ENCODE measurements around the gene PITX2.

PITX2 gene

DNA sequence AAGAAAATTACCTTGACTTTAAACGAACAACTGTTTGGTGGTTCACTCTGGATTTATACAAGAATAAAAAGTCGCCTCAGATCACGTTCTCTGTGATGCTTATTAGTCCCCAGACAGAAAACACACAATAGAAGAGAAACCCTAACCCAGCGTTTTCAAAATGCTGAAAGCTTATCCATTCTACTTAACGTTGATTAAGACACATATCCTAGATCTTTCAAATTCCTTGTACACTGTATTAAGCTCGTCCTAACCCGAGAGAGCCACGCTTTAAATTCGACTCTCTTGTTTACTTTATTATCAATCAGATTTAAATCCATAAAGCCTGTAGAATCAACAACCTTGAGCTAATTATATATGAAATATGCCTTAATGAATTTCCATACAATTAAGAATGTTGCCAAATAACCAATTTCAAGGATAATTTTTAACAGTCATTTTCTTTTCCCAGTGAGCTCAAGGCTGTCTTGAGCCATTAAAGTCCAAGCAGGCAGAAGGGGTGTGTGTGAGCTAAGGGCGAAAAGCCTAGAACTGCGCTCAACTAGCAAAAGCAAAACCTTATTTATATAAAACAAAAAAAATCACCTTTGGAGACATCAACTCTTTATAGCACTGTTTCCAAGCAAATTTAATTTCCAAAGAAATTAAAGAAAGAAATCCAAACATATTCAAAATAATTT lies 981 bp upstream of the PITX2 start:
- DNase-seq (ENCODE audit: low spot score): no peak

DNA sequence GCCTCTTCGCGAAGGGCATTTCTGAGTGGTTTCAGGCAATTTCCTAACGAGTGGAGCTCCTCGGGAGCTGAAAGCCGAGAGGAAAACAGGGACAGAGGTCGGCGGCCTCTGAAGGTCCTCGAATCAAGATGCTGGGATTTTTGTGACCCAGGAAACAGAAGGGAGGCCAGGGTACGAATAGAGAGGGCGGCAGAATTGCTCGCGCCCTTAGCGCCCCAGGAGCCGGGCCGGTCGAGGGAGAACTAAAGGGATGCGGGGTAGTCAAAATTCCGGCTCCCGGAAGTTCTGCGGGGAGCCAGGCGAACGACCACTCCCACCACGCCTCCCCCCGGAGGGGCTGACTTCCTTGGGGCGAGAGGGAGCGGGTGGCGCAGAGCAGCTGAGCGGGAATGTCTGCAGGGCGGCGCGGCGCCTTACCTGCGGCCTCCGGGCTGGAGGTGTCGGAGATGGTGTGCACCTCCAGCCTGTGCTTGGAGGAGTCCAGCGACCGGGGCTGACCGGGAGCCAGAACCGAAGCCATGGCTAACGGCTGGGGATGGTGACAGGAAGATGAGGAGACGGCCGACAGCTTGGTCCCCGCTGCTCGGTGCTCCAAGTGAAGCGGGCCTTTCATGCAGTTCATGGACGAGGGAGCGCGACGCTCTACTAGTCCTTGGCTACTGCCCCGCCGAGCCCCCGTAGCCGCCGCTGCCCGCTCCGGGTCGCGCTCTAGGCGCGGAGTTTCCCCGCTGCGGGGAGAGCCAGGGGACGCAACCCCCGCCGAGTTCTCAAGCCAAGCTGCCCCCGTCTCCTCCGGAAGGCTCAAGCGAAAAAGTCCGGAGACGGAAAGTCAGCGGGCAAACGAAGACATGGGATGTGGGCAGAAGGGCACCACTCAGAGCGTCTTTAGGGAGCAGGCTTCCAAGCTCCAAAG lies 782 bp downstream of the PITX2 start:
- DNase-seq (ENCODE audit: low spot score): peak; percentile 63

DNA sequence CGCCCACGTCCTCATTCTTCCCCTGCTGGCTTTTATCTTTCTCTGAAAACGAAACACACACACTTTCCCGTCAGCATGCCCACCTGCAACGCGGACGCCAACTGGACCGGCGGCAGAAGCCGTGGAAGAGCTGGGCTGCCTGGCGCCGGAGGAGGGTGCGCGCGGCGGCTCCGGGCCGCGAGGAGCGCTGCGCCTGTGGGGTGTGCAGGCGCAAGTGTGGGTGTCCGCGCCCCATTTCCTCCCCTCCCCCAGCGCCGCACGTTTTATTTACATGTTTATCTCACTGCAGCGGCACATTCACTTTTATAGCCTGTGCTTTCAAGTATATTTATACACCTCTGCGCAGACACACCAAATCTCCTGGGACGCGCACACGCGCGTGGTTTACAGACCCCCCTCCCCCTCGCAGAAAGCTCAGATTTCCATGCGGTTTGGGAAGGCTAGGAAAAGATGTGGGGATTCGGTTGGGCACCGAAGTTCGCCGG lies 1.5 kb downstream of the PITX2 start:
- no peak for DNase-seq (ENCODE audit: low spot score)

DNA sequence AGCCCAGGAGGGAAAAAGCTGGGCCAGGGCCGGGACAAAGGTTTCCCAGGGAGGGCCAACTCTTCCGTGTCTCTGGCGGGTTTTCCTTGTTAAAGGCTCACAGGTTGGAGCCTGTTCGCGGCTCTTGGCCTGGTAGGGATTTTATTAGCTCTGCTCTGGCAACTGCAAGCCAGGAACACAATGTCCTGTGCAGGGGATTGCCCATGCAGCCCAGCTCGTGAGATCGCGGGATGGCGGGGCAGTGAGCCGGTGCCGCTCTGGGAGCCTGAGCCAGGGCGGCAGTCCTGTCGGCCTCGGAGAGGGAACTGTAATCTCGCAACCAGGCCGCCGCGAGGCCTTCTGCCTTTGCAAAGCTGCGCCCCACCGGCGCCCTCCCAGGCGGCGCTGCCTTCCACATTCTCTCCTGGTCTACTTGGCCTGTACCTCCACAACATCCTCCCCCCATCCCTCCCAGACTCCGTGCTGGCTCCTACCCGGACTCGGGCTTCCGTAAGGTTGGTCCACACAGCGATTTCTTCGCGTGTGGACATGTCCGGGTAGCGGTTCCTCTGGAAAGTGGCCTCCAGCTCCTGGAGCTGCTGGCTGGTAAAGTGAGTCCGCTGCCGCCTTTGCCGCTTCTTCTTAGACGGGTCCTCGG lies 2.1 kb downstream of the PITX2 start:
- peak; percentile 90 for DNase-seq (ENCODE audit: low spot score)

DNA sequence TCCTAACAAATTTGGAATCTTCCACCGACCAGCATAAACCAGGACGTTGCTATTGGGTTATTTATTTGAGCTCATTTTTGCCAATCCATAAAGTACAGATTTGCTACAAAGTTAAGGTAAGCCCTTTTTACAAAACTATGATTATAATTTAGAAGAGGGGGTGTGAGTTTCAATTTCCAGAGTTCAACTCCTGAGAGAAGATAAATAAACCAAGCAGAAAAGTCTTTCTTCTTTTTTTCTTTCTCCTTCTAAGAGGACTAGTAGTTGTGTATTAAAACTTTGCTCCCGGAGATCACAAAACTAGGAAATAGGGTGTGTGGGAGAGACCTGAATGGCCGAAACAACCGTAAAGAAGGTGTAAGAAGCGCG lies 2.6 kb downstream of the PITX2 start:
- no peak for DNase-seq (ENCODE audit: low spot score)

DNA sequence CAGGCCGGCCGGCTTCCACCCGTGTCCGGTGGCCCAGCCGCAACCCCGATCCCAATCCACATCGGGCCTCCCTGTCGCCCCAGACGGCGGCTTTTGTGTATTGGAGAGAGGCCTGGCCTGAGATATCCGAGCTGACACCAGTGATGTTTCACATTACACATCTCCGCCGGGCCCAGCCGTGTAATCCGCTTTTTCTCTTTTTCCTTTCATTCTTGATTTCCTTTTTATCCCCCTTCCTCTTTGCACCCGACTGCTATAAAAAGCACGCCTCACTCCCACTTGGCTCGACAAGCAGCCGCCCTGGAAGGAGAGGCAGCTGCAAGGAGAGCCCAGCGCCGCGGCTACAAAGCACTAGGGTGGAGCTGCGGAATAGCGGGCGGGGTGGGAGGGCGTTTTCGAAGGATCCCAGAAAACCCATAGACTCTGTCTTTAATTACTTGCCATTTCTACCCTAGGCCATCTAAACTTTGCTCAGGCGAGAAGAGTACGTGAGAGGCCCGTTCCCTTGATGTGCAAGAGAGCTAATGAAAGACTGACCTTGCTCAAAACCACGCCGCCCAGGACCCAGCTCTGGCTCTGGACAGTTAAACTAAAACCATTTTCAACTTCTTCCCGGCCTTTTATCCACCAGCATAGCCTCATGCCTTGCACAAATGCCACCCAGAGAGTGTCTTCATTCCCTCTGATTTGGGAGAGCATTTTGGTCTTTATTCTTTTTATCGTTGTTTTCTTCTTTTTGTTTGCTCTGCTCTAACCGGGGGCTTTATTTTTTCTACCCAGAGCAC lies 3.2 kb downstream of the PITX2 start:
- DNase-seq (ENCODE audit: low spot score): peak; percentile 72

DNA sequence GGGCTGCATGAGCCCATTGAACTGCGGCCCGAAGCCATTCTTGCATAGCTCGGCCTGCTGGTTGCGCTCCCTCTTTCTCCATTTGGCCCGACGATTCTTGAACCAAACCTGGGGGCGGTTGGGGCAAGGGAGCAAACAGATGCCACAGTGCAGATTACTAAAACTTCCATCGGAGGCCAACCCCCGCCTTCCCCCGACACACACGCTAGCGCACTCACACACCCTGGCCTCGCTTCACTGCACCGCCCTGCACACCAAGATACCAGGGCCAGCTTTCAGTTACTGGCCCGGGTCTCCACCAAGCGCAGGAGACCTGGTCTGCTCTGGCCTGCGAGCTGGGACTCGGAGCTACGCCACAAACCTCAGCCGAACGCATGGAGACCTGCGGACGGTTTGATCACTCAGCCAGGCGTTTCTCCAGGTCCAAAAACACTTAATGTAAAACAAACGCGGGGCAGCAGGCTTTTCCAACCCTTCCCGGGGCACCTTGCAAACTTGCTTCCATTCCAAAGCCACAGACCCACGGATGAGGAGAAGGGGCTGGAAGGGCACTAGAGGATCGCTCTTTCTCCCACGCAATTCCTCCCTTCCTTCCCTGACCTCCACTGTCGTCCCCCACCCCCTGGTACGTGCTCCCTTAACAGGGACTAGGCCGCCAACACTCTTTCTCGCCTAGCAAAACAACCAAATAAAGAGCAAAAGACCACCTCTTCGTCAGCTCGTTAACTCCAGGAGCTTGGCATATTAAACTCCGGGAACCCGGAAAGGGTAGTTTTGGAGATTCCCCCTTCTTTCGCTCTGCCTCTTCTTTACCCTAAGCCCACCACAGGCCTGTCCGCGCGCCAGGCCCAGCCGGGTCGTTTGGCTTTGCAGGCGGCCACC lies 4.1 kb downstream of the PITX2 start:
- DNase-seq (ENCODE audit: low spot score): peak; percentile 55

DNA sequence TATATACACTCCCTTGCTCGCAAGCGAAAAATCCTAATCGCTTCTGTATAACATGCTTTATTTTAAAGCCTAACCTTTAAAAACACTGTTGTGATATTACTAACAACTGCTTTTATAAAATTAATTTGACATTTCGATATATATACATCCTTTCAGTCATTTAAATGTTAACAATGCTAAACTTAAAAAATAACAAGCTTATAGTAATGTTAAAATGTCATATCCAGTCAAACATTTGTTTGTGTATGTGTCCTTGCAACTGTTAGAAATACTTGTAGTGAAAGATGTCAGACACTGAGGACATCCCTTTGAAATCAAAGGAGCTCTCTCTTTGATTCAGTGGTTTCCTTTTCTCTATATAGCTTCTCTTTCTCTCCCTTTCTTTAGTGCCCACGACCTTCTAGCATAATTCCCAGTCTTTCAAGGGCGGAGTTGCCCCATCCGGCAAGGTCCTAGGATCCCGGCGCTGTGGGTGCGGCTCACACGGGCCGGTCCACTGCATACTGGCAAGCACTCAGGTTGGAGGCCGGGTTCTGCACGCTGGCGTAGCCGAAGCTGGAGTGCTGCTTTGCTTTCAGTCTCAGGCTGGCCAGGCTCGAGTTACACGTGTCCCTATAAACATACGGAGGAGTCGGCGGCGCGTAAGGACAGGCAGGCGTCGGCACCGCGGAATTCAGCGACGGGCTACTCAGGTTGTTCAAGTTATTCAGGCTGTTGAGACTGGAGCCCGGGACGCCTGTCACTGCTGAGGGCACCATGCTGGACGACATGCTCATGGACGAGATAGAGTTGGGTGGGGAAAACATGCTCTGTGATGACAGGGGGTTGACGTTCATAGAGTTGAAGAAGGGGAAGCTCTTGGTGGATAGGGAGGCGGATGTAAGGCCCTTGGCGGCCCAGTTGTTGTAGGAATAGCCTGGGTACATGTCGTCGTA lies 5.0 kb downstream of the PITX2 start:
- peak; percentile 80 for DNase-seq (ENCODE audit: low spot score)

DNA sequence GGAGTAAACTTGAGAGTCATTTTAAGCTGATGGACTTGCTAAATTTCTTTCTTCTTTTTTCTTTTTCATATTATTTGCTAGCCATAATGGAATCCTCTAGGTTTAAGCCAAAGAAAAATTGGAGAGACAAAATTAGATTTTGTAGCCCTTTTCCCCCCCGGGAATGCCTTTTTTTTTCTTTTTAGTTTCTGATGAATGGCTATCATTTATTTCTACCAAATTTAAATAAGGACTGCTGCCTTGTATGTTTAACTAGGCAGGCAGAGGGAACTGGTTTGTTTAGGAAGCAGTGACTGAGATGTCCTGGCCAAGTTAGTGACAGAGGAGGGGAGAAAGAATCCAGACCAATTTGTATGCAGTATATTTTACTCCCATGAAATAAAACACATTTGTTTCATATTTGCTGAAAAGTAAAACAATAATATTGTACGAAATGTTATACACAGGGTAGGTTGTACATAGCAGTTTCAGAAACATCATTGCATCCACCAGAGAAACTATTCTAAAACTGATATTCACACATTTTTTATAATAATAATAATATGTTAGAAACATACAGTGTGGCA lies 5.7 kb downstream of the PITX2 start:
- no peak for DNase-seq (ENCODE audit: low spot score)

DNA sequence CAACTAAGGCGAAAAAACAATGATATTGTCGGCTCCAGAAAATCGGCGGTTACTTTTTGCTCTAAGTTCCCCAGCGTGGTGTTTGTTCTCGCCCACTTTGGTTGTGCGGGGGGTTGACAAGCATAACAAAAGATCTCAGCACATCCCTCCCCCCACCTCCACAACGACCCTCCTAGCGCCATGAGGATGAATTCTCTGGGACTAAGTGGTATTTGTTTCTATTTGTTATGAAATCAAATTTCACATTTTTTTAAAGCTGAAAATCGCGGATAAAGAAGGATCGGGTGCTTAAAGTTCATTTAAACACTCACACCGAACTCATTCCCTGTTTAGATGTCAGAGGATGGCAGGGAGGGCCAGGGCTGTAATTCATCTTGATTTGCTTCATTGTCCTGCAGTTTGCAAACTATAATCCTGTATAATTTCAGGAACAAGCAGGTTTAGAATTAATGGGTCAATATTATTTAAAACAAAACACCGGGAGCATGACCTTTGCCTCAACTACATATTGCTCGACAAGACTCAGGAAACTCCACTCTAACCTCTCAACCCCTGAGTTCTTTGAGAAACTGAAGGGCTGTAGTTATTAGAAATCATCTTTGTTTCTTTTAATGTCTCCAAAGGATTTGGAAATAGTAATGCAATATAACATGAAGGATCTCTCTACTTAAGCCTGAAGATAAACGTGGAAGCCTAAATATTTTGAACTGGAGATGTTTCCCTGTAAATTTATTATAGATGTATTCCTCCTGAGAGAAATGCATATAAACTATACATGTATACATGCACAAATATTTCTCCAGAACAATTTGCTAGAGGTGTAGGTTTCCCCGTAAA lies 6.4 kb downstream of the PITX2 start:
- DNase-seq (ENCODE audit: low spot score): peak; percentile 51

DNA sequence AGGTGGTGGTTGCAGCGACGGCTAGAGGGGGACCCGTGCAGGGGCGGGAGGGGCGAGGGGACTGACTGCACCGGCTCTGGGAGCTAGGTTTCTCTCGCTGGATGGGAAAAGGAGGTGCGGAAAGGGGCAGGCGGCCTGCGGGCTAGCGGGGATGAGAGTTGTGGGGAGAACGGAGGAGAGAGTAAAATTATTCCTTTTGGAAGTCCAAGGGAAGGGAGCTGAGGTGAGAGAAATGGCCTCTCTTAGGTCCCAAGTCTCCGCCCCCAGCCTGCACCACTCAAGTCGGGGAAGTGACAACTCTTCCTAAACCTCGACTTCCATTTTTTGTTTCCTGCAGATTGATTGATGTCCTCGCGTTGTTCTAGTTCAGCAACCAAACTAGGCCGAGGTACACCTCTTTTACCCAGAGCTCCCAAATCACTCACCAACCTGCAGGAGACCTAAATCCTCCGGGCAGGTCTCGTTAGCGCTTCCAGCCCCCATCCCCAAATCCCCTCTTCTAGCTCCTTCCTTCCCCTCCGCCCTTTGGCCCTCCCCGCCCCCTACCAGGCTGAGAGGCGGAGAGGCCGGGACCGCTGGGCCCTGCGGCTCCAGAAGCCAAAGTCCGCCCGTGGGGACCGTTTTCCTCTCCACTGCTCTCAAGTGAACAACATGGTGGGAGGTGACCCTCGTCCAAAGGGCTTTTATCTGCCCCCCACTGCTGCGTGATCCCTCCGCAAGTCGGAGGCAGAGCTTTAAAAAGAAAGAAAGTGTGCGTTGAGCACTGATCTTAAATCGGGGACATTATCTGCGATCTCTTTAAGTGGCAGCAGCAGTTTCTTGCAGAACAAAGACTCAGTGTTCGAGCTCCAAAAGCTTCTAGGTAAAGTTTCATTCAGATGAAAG lies 7.3 kb downstream of the PITX2 start:
- peak; percentile 76 for DNase-seq (ENCODE audit: low spot score)

DNA sequence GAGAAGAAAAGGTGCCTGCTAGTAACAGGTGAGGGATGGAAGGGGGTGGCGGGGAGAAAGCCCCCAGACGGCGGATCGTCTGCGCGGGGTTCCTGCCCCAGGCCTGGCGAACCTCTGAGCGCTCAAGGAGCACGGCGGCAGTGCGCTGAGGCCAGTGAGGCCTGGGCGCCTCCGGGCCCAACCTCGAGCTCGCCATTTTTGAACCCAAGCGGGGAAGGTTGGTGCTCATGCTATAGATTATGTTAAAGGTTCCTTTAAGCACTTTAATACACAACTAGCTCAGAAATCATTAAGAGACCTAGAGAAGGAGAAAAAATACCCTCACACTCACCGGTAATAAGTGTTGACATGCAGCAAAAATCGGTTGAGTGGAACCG lies 7.9 kb downstream of the PITX2 start:
- DNase-seq (ENCODE audit: low spot score): no peak

DNA sequence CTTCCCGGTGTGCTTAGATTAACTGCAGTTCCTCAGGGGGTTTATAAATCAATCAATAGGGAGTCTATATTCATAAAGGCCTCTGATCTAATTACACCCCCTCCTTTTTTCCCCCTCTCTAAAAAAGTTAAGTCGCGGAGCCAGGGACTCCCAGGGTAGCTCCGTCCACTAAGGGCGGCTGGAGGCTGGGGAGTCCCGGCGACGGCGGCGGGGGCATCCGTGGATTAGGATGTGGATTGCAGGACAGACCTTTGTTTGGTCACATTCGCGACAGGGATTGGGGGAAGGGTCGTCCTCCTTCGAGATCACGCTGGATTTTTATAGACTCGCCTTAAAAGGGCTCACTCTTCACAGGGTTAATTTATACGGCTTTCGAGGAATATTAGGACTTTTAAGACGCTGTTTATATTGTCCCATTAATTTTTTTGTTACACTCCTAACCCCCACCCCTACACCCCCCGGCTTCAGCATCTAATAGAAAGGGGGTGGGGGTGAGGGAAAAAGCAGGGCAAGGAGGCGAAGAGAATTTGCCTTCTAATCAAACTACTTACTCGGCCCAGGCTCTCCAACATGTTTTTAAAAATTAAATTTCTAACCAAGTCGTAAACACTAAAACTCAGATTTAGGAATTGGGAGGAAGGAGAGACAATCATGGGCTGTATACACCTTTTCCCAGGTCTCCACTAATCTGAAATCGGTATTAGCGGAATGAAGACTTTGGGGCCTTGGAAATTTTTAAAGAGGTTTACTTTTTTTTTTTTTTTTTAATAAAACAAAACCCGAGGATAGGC lies 8.5 kb downstream of the PITX2 start:
- peak; percentile 63 for DNase-seq (ENCODE audit: low spot score)

DNA sequence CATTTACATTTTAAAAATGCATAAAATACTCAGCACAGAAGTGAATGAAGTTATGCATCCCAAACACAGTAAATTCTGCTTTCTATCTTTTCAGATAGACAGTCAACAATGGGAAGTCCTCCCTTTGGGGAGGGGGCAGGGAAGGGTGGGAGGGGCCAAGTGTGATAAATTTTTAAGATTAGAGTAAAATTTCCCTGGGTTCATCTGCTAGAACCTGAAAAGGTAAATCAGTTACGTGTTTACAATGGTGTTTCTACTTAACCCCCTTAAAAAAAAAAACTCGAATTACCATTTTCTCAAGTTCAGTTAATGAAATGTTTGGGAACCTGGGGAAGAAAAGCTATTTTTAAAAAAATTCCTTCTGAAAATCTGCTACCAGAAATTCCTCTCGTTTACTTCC lies 9.1 kb downstream of the PITX2 start:
- DNase-seq (ENCODE audit: low spot score): no peak

DNA sequence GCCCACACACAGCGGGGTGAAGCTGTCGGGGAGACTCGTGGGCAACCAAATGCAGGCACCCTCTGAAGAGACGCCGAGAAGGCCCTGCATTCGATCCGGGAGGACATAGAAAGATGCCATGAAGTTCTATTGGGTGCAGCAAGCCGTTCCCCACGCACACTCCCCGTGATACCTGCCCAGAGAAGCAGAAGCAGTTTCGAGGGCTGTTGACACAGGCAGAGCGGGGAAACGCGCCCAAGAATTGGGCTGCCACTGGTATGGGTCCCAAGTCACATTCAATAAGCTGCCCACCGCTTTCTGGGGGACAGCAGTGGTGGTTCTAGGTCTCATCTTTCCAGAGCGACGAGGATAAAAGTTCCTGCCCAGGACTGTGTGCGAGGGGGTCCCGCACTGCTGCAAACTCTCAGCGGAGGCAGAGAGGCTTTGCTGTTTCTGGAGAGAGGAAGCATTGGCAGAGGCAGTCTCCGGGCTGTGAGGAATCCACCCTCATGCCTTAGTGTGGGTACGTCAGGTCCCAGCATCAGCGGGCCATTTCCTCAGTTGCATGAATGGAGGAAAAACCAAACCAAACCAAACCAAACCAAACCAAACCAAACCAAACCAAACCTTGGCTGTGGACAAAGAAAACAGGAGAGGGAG lies 10.1 kb downstream of the PITX2 start:
- DNase-seq (ENCODE audit: low spot score): no peak

DNA sequence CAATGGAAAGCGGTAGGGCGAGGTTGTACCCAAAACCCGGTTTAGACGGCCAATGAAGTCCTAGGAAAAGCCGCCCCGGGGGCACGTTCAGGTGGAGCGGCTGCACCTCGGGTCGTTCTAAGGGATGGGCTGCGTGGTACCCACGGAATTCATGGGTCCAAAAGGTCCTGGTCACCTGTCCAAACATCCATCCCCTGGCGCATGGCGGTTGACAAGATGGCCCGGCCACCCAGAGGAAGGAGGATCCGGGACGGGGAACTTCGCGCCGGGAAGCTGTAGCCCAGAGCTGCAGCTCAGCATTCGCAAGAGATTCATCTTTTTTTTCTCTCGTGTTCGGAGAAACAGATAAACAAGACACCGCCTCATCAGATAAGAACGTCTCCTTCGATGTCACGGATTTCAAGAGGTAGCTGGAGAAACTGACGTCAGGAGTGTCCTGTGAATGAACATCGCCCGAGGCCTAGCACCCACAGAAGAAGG lies 10.9 kb downstream of the PITX2 start:
- no peak for DNase-seq (ENCODE audit: low spot score)
